ENCODE data around the gene DNM1L. TPM values are rescaled to one million over a fixed set of nuclear protein-coding genes. Genes with fewer than 3 reads are reported as not detected.

DNM1L gene
- polyA plus RNA-seq, 1 experiment: 68.2 TPM

DNA sequence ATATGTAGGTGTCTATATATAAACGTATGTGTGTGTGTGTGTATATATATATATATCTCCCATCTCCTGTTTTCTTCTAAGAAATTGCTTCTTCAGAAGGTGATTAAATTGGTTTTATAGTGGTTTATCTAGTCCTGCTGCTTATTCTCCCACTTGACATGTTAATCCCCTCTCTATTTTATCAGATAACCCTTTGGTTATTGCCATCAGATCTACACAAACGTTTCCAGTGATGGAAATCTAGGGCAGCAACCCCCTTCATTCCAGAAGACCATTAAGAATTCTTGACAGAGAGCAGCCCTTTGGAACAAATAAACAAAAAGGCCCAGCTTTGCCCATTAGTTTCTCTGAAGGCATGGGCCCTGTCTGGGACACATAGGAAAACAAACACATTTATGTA, 110.8 kb downstream of the DNM1L start:
- CTCF ChIA-PET: no interaction called here
- no peak for DNase-seq (ENCODE audit: low read depth, low spot score)
- POLR2A ChIA-PET: no interaction called here
- TF ChIP-seq, protein P1, sequence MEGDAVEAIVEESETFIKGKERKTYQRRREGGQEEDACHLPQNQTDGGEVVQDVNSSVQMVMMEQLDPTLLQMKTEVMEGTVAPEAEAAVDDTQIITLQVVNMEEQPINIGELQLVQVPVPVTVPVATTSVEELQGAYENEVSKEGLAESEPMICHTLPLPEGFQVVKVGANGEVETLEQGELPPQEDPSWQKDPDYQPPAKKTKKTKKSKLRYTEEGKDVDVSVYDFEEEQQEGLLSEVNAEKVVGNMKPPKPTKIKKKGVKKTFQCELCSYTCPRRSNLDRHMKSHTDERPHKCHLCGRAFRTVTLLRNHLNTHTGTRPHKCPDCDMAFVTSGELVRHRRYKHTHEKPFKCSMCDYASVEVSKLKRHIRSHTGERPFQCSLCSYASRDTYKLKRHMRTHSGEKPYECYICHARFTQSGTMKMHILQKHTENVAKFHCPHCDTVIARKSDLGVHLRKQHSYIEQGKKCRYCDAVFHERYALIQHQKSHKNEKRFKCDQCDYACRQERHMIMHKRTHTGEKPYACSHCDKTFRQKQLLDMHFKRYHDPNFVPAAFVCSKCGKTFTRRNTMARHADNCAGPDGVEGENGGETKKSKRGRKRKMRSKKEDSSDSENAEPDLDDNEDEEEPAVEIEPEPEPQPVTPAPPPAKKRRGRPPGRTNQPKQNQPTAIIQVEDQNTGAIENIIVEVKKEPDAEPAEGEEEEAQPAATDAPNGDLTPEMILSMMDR (IDR thresholded peaks at IDR 0.05; ENCODE audit: low read depth, low read length): no peak
- H3K27me3 ChIP-seq (ENCODE audit: control insufficient read depth, insufficient read depth, low read length): no peaks in the 10 kb centered on the region
- no peak overlapping the region for H3K27ac ChIP-seq (ENCODE audit: low read depth, low read length)
- H3K9me3 ChIP-seq (ENCODE audit: control insufficient read depth, insufficient read depth, low read length): no peaks in the 10 kb centered on the region
- H3K4me3 ChIP-seq (ENCODE audit: low read depth, low read length): no peak overlapping the region

DNA sequence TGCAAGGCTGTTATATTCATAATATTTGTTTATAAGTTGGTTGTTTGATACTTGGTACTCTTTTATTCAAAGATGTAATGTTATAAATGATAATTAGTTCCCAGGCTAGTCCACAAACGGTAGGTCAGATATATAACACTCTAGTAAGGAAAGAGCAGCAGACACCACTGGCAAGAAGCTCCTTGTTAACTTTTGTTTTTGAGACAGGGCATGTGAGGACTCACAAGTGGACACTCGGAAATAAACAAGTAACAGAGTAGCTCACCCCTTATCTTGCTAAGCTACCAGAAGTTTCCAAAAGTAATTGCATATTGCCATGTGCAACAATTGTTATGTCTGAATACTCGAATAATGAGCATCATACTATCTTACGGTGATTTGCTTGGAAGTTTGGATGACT, 115.2 kb downstream of the DNM1L start:
- H3K27me3 ChIP-seq (ENCODE audit: control insufficient read depth, insufficient read depth, low read length): no peaks in the 10 kb centered on the region
- TF ChIP-seq, protein P1 (IDR thresholded peaks at IDR 0.05; ENCODE audit: low read depth, low read length): no peak
- H3K4me3 ChIP-seq (ENCODE audit: low read depth, low read length): no peak overlapping the region
- no peak overlapping the region for H3K27ac ChIP-seq (ENCODE audit: low read depth, low read length)
- POLR2A ChIA-PET: no interaction called here
- no peaks in the 10 kb centered on the region for H3K9me3 ChIP-seq (ENCODE audit: control insufficient read depth, insufficient read depth, low read length)
- no peak for DNase-seq (ENCODE audit: low read depth, low spot score)
- CTCF ChIA-PET: no interaction called here

Small RNA genes within 50 kb of the gene (small RNA-seq; reads per million reads assigned to genes)
- gene RF00019 (ENCODE audit: insufficient read length, low read depth): not detected

Other genes with a start within 250 kb of the DNM1L start
- 20.5 and 27.3 TPM in 2 replicates for gene YARS2, start 76.6 kb downstream of the DNM1L start, polyA plus RNA-seq (2011; rRNA removed)
- 0.02 TPM in 1 of 2 replicates, not detected in the other for gene PKP2, start 217.5 kb downstream of the DNM1L start, polyA plus RNA-seq (2011; rRNA removed)